ENCODE results near the gene MAPK1.
A peak's percentile ranks its signal among the peaks of the same experiment; 100 is the strongest.
"Not testable (repeated sequence)": the region's sequence is repeated elsewhere in the genome, so short reads cannot be mapped to it uniquely, and the experiment has no call there.

MAPK1 gene

DNA sequence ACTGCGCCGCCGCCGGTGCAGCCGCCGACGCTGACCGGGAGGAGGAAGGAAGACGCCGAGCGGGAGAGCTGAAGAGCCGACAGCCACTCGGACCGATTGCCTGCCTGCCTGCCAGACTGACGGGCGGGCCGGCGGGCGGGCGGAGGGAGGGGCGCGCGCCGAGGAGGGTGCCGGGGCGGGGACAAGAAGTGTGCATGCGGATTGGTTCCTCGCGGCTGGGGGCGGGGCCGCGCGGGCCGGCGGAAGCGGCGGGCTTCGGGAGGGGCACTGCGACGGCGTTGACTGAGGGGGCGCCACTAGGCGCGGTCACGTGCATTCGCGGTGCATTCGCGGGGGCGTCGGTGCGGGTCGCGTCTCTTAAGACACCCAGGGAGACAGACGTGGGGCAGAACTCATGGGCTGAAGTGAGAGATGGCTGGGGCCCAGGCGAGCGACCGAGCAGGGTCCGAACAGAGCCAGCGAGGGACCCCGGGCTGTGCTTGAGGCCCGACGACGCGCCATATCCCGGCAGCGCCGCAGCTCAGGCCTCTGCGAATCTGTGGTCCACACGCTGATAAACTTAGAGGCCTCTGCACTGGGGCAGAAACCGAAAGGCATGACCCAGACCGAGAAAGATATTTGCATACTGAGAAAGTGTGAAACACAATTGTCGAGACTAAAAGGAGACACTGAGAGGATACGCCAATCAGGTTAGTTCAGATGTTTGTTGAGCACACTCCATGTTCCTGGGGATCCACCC, at the start of gene MAPK1:
Gene MAPK1, minus strand, starts transcription at position 118 of the 739 bp plus-strand sequence. CDS start 205 bp downstream, outside the sequence.
- peak; percentile 73 for DNase-seq

DNA sequence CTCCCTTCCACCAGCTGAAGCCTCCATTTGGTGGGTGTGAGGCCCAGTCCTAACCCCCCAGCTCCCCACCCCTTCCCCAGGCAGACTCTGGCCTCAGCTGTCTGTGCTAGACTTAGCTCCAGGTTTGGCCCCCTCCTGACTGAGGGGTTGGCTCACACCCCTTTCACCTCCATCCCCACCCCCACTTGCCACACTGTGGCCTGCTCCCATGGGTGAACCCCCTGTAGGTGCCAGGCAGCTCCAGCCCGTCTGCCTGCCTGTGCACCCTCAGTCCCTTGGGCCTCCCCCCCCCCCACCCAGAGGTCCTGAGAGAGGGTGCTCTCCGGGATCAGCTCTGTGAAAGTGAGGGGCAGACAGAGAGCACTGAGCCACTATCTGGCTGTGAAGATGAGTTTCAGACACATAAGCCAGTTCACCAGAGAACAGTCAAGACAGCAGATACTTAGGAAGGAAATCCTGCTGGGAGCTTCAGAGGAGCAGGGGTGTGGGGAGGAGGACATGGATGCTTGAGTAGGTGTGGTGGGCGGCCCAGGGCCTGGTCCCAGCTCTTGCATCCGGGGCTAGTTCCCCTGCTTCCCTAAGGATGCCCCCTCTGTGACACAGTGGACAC, 49.0 kb upstream of the MAPK1 start:
- no peak for DNase-seq

DNA sequence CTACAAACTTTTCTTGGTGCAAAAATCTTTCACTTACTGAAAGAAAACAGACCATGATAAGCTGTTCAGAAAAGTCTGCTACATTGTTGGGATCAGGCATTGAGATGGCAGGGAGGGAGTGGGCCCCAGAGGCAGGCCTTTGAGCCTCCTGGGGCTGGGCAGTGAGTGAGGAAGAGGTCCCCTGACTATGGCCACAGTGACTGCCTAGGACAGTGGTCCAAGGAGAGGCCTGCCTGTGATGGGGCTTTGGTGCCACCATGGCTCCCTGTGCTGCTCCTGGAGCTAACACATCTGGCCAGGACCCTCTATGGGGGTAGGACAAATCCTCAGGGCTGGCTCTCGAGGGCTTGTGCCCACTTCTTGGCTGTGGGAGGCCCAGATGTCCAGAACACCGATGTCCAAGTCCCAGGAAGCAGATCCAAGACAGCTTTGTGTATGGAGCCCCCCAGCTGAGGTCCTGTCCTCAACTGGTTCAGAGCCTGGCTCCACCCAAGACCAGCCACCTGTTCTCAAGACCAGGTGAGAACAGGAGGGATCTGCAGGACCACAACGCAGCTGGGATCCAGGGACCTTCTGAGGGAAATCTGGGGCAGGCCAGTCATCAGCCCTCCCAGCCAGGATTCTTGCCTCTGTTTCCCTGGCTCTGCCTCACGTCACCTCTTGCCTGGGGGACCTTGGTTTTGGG, 48.3 kb upstream of the MAPK1 start:
- DNase-seq, result no peak

DNA sequence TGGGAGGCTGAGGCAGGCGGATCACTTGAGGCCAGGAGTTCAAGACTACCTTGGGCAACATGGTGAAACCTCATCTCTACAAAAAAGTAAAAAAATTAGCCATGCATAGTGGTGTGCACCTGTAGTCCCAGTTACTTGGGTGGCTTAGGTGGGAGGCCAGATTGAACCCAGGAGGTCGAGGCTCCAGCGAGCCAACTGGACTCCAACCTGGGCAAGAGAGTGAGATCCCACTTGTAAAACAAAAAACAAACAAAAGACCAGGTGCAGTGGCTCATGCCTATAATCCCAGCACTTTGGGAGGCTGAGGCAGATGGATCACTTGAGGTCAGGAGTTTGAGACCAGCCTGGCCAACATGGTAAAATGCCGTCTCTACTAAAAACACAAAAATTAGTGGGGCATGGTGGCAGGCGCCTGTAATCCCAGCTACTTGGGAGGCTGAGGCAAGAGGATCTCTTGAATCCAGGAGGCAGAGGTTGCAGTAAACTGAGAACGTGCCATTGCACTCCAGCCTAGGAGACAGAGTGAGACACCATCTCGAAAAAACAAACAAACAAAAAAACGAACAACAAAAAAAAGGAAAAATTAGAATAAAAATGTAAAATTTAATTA, 46.7 kb upstream of the MAPK1 start:
- not testable (repeated sequence) for DNase-seq

DNA sequence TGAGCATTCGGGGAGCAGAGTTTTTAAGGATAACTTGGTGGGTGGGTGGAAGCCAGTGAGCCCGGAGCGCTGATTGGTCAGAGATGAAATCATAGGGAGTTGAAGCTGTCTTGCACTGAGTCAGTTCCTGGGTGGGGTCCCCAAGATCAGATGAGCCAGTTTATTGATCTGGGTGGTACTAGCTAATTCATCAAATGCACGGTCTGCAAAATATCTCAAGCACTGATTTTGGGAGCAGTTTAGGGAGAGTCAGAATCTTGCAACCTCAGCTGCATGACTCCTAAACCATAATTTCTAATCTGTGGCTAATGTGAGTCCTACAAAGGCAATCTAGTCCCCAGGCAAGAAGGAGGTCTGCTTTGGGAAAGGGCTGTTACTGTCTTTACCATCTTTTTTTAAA, 42.9 kb upstream of the MAPK1 start:
- DNase-seq, result not testable (repeated sequence)

DNA sequence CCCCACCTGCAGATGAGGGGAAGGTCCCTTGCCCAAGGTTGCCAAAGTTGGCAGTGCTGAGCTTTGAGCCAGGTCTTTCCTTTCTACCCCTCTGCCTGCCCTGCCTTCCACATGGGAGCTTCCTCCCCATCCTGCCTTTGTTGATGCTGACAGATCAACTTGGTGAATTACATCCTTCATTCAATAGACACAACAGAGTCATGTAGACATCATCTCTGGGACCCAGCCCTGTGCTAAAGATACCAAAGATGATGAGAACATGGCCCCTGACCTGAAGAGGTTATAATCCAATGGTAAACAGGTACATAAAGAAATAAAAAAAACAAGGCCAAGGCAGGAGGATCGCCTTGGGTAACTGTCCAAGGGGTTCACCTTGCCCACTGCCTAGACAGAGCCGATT, 42.4 kb upstream of the MAPK1 start:
- DNase-seq, result no peak

DNA sequence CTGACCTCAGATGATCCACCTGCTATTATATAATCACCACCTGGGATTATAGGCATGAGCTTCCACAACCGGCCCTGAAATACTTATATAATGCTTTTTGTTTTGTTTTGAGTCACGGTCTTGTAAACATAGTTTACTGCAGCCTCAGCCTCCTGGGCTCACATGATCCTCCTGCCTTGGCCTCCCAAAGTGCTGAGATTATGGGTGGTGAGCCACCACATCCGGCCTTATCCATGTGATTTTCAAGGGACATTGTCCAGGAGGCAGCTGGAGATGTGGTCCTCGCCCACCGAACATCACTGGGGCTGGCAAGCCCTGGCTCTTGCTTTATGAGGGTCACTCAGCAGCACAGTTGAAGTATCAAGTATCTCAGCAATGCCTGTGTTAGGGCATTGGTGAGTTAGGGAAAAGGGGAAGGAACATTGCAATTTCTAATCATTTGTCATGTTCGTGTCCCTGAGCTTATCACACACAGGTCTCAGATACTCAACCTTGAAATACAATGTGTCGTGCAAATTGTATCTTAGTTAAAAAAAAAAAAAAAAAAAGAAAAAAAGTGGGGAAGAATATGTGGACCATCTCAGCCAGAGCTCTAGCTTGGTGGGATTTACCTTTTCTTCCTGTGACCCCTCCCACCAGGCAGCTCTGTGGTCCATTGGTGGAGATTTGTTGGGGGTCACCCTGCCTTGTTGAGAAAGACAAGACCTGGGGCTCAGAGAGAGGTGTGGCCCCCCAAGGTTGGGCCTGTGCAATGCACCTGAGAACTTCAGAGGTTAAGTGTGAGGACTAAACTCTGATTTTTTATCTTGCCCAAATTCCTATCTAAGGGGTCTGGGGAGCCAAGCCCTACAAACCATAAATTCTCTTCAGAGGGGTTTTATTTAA, 40.4 kb upstream of the MAPK1 start:
- no peak for DNase-seq

DNA sequence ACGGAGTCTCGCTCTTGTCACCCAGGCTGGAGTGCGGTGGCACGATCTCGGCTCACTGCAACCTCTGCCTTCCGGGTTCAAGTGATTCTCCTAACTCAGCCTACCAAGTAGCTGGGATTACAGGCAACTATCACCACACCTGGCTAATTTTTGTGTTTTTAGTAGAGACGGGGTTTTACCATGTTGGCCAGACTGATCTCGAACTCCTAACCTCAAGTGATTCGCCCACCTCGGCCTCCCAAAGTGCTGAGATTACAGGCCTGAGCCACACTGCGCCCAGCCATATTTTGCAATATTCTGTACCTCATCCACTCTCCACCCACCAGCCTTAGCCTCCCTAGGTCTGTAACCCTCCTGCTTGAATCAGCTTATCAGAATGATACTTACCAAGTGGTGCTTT, 37.8 kb upstream of the MAPK1 start:
- DNase-seq, result not testable (repeated sequence)

DNA sequence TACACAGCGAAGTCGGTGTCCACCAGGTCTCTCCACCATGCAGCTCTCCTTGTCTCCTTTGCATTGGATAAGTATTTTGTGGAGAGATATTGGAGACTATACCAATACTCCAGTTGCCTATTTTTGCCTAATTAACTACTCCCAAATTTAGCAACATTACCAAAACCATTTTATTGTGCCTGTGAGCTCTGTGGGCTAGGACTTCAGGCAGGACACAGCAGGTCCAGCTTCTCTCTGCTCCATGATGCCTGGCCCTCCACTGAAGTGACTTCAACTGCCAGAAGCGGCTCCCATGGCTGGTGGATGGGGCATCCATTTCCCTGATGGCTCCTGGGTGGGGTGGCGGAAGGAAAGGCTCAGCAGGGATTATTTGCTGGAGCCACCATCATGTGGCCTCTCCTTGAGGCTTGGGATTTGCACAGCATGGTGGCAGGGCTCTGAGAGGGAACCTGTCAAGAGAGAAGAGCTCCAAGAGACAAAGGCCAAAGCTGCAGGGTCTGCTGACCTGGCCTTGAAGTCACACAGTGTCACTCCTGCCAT, 36.9 kb upstream of the MAPK1 start:
- no peak for DNase-seq

DNA sequence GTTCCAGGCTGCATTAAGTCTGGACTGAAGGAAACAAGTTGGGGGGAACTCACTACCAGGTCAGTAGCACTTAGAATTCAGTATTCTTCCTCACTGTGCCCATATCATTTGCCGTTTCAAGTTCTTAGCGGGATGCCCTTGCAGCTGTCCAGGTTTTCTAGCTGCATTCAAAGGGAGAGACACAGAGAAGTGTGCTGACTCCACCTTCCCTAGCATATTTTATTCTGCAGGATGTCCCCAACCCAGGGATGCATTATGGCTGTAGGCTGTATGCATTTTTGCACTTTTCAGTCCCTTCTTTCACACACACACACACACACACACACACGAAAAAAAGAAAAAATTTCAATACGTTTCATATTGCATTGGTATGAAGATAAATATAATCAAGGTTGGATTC, 35.8 kb upstream of the MAPK1 start:
- no peak for DNase-seq

DNA sequence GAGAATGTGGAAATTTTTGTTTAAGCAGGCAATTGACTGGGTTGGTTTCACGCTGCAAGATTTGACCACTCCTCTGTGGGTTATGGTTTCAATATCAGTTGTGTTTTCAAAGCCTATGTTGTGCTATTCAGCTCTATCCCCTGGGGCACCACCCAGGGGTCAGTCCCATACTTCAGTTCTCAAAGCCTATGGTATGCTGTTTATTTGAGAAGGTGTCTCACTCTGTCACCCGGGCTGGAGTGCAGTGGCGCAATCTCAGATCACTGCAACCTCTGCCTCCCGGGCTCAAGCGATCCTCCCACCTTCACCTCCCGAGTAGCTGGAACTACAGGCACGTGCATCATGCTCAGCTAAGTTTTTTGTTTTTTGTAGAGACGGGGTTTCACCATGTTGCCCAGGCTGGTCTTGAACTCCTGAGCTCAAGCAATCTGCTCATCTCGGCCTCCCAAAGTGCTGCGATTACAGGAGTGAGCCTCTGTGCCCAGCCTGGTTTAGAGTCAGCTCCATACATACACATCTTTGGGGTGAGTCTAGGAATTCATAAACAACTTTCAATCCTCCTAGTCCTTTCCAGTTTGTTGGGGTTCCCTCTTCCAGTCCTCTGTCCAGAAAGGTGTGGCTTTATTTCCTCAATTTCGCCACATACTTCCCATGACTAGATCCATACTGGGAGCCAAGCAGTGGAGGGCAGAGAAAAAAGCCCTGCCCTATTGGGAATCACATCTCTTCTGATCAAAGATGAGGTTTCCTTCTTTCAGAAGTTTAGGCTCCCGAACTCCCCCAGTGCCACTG, 35.0 kb upstream of the MAPK1 start:
- DNase-seq, result no peak

DNA sequence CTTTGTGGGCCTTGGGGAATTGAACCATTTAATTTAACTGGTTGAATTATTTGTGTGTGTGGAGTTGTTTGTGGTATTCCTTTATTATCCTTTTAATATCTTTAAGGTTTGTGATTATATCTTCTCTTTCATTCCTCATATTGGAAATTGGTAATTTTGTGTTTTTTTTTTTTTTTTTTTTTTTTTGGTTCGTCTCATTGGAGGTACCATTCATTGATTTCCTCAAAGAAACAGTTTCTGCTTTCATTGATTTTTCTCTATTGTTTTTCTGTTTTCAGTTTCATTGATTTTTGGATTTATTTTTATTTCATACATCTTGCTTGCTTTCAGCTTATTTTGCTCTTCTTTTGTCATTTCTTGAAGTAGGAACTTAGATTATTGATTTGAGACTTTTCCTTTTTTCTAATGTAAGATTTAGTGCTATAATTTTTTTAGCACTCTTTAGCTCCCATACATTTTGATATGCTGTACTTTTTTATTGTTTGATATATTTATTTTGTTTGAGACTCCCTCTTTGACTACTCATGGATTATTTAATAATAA, 31.0 kb upstream of the MAPK1 start:
- no peak for DNase-seq

DNA sequence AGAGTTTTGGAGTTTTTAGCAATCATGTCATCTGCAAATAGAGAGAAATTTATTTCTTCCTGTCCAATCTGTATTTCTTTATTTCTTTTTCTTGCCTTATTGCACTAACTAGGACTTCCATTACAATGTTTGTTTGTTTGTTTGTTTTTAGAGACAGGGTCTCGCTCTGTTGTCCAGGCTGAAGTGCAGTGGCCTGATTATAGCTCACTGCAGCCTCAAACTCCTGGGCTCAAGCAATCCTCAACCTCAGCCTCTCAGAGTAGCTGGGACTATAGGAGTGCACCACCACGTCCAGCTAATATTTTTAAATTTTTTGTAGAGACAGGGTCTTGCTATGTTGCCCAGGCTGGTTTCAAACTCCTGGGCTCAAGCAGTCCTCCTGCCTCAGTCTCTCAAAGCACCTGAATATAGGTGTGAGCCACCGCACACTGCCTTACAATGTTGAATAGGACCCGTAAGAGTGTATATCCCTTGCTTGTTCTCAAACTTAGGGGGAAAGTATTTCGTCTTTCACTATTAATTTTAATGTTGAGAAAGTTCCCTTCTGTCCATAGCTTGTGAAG, 29.6 kb upstream of the MAPK1 start:
- DNase-seq, result no peak

DNA sequence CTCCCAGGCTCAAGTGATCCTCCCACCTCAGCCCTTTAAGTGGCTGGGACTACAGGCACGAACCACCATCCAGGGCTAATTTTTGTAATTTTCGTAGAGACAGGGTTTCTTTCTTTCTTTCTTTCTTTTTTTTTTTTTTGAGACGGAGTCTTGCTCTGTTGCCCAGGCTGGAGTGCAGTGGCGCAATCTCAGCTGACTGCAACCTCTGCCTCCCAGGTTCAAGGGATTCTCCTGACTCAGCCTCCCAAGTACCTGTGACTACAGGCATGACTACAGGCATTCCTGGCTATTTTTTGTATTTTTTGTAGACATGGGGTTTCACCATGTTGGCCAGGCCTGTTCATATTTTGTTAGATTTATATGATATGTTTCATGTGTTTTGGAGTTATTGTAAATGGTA, 28.8 kb upstream of the MAPK1 start:
- DNase-seq, result not testable (repeated sequence)

DNA sequence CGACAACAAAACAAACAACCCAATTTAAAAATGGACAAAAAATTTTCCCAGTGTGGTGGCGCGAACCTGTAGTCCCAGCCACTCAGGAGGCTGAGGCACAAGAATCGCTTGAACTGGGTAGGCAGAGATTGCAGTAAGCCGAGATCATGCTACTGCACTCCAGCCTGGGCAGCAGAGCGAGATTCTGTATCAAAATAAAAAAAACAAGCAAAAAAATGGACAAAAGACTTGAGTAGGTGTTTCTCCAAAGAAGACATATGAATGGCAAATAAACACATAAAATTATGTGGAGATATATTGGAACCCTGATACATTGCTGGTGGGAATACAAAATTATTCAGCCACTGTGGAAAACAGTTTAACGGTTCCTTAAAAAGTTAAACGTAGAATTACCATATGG, 27.4 kb upstream of the MAPK1 start:
- no peak for DNase-seq

DNA sequence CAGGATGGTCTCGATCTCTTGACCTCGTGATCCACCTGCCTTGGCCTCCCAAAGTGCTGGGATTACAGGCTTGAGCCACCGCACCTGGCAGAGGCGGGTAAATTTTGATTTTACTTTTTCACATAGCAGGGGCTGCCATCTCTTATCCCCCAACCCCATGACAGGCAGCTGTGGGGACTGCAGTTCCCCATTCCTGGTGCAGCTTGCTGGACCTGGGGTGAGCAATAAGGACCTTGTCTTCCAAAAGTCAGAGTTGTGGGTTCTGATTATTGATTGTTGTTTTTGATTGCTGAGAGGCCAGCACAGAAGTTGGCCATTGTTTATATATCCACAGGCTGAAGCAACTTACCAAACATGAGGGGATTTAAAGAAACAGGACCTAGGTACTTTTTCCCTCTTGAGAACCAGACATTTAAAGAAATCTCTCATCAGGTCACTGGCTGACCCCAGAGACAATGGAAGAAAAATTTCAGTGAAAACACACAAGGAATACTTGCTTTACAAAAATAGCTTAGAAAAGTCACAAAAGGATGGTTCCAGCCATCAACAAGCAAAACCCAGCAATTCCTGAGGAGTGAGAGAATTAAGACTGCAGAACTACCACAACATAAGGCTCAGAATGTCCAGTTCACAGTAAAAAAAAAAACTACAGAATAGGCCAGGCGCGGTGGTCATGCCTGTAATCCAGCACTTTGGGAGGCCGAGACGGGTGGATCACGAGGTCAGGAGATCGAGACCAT, 22.0 kb upstream of the MAPK1 start:
- DNase-seq, result no peak

DNA sequence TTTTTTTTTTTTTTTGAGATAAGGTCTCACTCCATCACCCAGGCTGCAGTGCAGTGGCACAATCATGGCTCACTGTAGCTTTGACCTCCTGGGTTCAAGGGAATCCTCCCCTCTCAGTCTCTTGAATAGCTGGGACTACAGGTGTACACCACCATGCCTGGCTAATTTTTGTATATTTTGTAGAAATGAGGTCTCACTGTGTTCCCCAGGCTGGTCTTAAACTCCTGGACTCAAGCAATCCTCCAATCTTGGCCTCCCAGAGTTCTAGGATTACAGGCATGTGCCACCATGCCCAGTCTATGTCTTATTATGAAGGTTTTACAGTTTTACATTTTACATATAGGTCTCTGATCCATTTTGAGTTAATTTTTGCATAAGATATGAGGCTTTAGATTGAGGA, 20.4 kb upstream of the MAPK1 start:
- DNase-seq, result no peak

DNA sequence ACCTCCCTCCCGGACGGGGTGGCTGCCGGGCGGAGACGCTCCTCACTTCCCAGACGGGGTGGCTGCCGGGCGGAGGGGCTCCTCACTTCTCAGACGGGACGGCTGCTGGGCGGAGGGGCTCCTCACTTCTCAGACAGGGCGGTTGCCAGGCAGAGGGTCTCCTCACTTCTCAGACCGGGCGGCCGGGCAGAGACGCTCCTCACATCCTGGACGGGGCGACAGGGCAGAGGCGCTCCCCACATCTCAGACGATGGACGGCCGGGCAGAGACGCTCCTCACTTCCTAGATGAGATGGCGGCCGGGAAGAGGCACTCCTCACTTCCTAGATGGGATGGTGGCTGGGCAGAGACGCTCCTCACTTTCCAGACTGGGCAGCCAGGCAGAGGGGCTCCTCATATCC, 16.5 kb upstream of the MAPK1 start:
- DNase-seq, result not testable (repeated sequence)

DNA sequence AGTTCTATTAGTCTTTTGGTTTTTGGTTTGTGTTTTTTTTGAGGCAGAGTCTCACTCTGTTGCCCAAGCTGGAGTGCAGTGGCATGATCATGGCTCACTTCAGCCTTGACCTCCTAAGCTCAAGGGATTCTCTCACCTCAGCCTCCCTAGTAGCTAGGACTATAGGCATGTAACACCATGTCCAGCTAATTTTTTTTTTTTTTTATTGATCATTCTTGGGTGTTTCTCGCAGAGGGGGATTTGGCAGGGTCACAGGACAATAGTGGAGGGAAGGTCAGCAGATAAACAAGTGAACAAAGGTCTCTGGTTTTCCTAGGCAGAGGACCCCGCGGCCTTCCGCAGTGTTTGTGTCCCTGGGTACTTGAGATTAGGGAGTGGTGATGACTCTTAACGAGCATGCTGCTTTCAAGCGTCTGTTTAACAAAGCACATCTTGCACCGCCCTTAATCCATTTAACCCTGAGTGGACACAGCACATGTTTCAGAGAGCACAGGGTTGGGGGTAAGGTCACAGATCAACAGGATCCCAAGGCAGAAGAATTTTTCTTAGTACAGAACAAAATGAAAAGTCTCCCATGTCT, 15.4 kb upstream of the MAPK1 start:
- DNase-seq, result not testable (repeated sequence)

Data from amniotic stem cell (primary cell).